Measurements from ENCODE around the gene ITPK1.

ITPK1 gene

DNA sequence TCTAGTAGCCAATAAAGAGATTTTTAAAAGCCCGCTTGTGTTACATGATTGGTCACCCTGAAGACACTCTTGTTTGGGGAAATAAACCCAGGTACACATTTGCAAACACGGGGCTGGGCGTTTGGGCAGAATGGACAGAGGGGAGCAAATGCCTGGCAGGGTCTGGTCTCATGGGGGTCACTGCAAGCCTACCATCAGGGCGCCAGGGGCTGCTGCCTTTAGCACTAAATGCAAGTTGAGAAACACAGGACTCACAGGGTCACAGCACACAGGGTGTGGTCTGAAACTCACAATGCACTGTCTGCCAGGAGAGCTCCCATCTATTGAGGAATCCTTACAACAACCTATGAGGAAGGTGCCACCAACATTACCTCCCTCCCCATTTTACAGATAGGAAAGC, 130.2 kb downstream of the ITPK1 start:
- H3K4me3 ChIP-seq (replicated peaks; ENCODE audit: low read depth, low read length), result no peak overlapping the region
- TF ChIP-seq CTCF (IDR thresholded peaks at IDR 0.05; ENCODE audit: low read length, missing control alignments), result no peak
- no peak for DNase-seq (ENCODE audit: low read depth)

GRCh38 chr14:92984896-92985295, 130.8 kb downstream of the ITPK1 start:
- TF ChIP-seq CTCF (IDR thresholded peaks at IDR 0.05; ENCODE audit: low read length, missing control alignments), result no peak
- no peak for DNase-seq (ENCODE audit: low read depth)
- H3K4me3 ChIP-seq (replicated peaks; ENCODE audit: low read depth, low read length), result no peak overlapping the region

- no peak for TF ChIP-seq CTCF (IDR thresholded peaks at IDR 0.05; ENCODE audit: low read length, missing control alignments)
- no peak for DNase-seq (ENCODE audit: low read depth)
- H3K4me3 ChIP-seq (replicated peaks; ENCODE audit: low read depth, low read length), result no peak overlapping the region
Measured at GRCh38 chr14:92984082-92984788, 131.5 kb downstream of the ITPK1 start.

DNA sequence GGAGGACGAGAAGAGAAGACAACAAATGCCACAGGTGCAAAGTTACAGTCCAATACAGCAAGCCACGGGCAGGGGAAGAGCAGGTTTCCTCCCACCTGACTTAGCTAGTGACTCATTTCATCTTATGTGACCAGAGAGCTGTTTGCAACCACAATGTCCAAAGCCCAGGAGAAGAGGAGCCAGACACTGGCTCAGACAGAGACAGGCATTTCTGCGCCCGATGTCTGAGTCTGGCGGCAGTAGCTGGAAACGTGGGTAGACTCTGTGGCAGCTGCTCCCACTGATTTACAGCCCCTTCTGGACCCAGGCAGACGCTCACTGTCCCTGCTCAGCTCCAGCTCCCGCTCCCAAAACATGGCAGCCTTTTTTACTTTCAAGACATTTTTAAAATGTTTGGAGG, 132.8 kb downstream of the ITPK1 start:
- TF ChIP-seq CTCF (IDR thresholded peaks at IDR 0.05; ENCODE audit: low read length, missing control alignments), result no peak
- H3K4me3 ChIP-seq (replicated peaks; ENCODE audit: low read depth, low read length), result no peak overlapping the region
- no peak for DNase-seq (ENCODE audit: low read depth)

DNA sequence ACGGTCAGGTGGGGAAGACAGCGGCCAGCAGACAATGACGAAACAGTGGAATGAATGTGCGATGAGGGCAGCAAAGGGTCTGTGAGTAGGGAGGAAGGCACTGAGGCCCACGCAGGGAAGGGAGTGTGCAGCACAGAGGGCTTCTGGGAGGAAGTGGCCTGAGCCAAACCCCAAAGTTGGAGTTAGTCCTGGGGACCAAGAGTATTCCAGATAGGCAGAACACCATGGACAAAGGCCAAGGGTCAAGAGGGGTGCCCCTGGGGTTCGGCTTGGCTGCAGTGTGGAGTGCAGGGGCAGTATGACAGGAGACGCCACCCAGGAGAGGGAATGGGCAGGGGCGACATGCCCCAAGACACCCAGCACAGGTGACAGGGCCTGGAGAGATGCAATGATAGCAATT, 134.0 kb downstream of the ITPK1 start:
- no peak for DNase-seq (ENCODE audit: low read depth)
- no peak for TF ChIP-seq CTCF (IDR thresholded peaks at IDR 0.05; ENCODE audit: low read length, missing control alignments)
- no peak overlapping the region for H3K4me3 ChIP-seq (replicated peaks; ENCODE audit: low read depth, low read length)

GRCh38 chr14:92980866-92981265, 134.9 kb downstream of the ITPK1 start:
- TF ChIP-seq CTCF (IDR thresholded peaks at IDR 0.05; ENCODE audit: low read length, missing control alignments), result no peak

More at GRCh38 chr14:92980866-92981265, 134.9 kb downstream of the ITPK1 start:
- no peak for DNase-seq (ENCODE audit: low read depth)
- H3K4me3 ChIP-seq (replicated peaks; ENCODE audit: low read depth, low read length), result no peak overlapping the region

Measured in fibroblast of pulmonary artery (primary cell).